NB4 (cell line): ENCODE measurements around the gene ANKS1B.

Experiments used
- CTCF ChIP-seq: IDR thresholded peaks from one replicate; pipeline ENCODE4 v1.5.1; 2012; ENCODE audit warnings: low read depth, low read length
- MAX ChIP-seq: IDR thresholded peaks from 2 replicates; pipeline ENCODE4 v1.6.1; 2011; ENCODE audit warnings: low read depth, low read length
- MYC ChIP-seq: IDR thresholded peaks from 2 replicates; pipeline ENCODE4 v1.6.1; 2011; ENCODE audit warnings: low read depth, low read length
- POLR2A ChIP-seq: IDR thresholded peaks from 2 replicates; pipeline ENCODE4 v1.6.1; 2011; ENCODE audit warnings: mild to moderate bottlenecking; ENCODE audit not compliant: insufficient read length; ENCODE audit errors: extremely low read depth

- TF ChIP-seq CTCF (no peak), MAX (no peak), POLR2A (no peak), MYC (no peak)
These were observed 681.9 kb downstream of the ANKS1B start for GRCh38 chr12:99302874-99303273.
